ENCODE measurements around the gene IRX1.

GRCh38 chr5:3609120-3609681 lies 13.6 kb downstream of the IRX1 start:
- no peak for TF ChIP-seq CTCF (conservative IDR thresholded peaks at IDR 0.05; ENCODE audit: low read length)
- TF ChIP-seq EZH2phosphoT487 (IDR thresholded peaks at IDR 0.05; ENCODE audit: borderline replicate concordance), result no peak

All from Loucy (cell line).